Small intestine (tissue), 16 donors: Measurements from ENCODE around the gene CFHR1. TPM values are rescaled to one million over a fixed set of nuclear protein-coding genes. Genes with fewer than 3 reads are reported as not detected.
"Not testable (repeated sequence)": the region's sequence is repeated elsewhere in the genome, so short reads cannot be mapped to it uniquely, and the experiment has no call there.

Source experiments
- DNase-seq, 2 donors: peaks; one replicate each; pipeline versions ENCODE4 v3.0.0 to v3.0.0-alpha.2; 2013
- FAIRE-seq: peaks from 2 replicates; lab custom pipeline; 2012; peaks lifted over from hg19 to GRCh38; lab: Jason Lieb, UNC
- H3K27ac ChIP-seq, 3 donors: one replicate each; pipeline ENCODE4 v1.5.1; 2013; ENCODE audit warnings: low read length in 2 of 3, mild to moderate bottlenecking in 2 of 3, control low read depth in 1 of 3, inconsistent platforms in 1 of 3, low read depth in 1 of 3, moderate library complexity in 1 of 3
- H3K27me3 ChIP-seq, 3 donors: one replicate each; pipeline ENCODE4 v1.6.1; 2013; ENCODE audit warnings: low read length in 3 of 3, inconsistent platforms in 1 of 3; ENCODE audit not compliant: control insufficient read depth in 3 of 3, insufficient read depth in 3 of 3
- H3K36me3 ChIP-seq, 3 donors: one replicate each; pipeline ENCODE4 v1.6.1; 2013; ENCODE audit warnings: low read length in 3 of 3, inconsistent platforms in 1 of 3, low read depth in 1 of 3, mild to moderate bottlenecking in 1 of 3, moderate library complexity in 1 of 3; ENCODE audit not compliant: control insufficient read depth in 3 of 3, insufficient read depth in 2 of 3
- H3K4me1 ChIP-seq, 3 donors: one replicate each; pipeline ENCODE4 v1.6.1; 2013; ENCODE audit warnings: low read length in 2 of 3, inconsistent platforms in 1 of 3, low read depth in 1 of 3, mild to moderate bottlenecking in 1 of 3, moderate library complexity in 1 of 3; ENCODE audit not compliant: control insufficient read depth in 3 of 3, insufficient read depth in 2 of 3
- H3K4me3 ChIP-seq, 3 donors: one replicate each; pipeline ENCODE4 v1.5.1; 2013; ENCODE audit warnings: low read length in 3 of 3, control low read depth in 1 of 3, inconsistent platforms in 1 of 3, low read depth in 1 of 3, mild to moderate bottlenecking in 1 of 3, moderate library complexity in 1 of 3
- H3K9me3 ChIP-seq, 2 donors: one replicate each; pipeline ENCODE4 v1.6.1; 2013; ENCODE audit warnings: low read depth in 1 of 2, low read length in 1 of 2; ENCODE audit not compliant: control insufficient read depth in 2 of 2, insufficient read depth in 1 of 2
- WGBS, 3 donors: extraction: QIAGEN DNeasy Blood & Tissue Kit; methylation state at CpG; one replicate each; pipeline ENCODE4 v1.1.7; 2013; 5-methylcytosine and 5-hydroxymethylcytosine counted together
- long read RNA-seq, 10 donors: transcript quantifications; one replicate each; lab custom pipeline, GENCODE V29; 2026
- polyA plus RNA-seq, 4 donors: library from polyadenylated mRNA; stranded (reverse) in 3 of 4; unstranded in 1 of 4; fragments of 200-250 nt in 3 of 4; fragments of 120-200 nt in 1 of 4; gene quantifications; one replicate each; pipeline versions ENCODE4 v1.2.1 to v1.2.3, GENCODE V29; 2013
- donor health status: healthy with polysubstance abuse.
- donor health status: control.
- donor health status: control.
- donor health status: Bipolar disorder and iron deficiency.
- donor health status: healthy.

The CFHR1 gene
- polyA plus RNA-seq = under 1 TPM in 1 of 4 donors, not detected in 3; 0.04 TPM
- long read RNA-seq, donor 1 = 0 reads
- long read RNA-seq, donor 2 = 0 reads
- long read RNA-seq, donor 3 = 0 reads
- long read RNA-seq, donor 4 = 0 reads
- long read RNA-seq, donor 5 = 0 reads
- long read RNA-seq, donor 6 = 0 reads
- long read RNA-seq, donor 7 = 0 reads
- long read RNA-seq, donor 8 = 0 reads
- long read RNA-seq, donor 9 = 0 reads
- long read RNA-seq, donor 10 = 0 reads

- H3K4me1 ChIP-seq, H3K36me3 ChIP-seq, H3K27ac ChIP-seq, H3K4me3 ChIP-seq, H3K27me3 ChIP-seq, DNase-seq, FAIRE-seq, H3K9me3 ChIP-seq: not testable (repeated sequence)
- WGBS, 3 donors = no CpG with 5 or more reads among the region's 1 CpG
Observed at GRCh38 chr1:196819531-196819930, at the start of gene CFHR1. TSS of gene CFHR1 (plus strand) at chr1:196819731. CDS start at chr1:196819845, 114 bp downstream.

GRCh38 chr1:196769823-196770222 lies 49.7 kb upstream of the CFHR1 start:
- H3K36me3 ChIP-seq, H3K4me3 ChIP-seq, H3K27ac ChIP-seq, H3K4me1 ChIP-seq, H3K27me3 ChIP-seq, H3K9me3 ChIP-seq, FAIRE-seq, DNase-seq: not testable (repeated sequence)
- WGBS, 3 donors = 85 to 93% (median 92%) methylated on average over 4 of the region's 4 CpGs

GRCh38 chr1:196773713-196774112 lies 45.8 kb upstream of the CFHR1 start:
- Histone ChIP-seq H3K27me3 (no peaks in the 10 kb centered on the region), H3K4me1 (no peaks in the 10 kb centered on the region), H3K9me3 (no peaks in the 10 kb centered on the region), H3K27ac (no peak overlapping the region), H3K4me3 (no peak overlapping the region), H3K36me3 (no peaks in the 10 kb centered on the region)
- WGBS, 3 donors = 79 to 94% (median 93%) methylated on average over 1 of the region's 1 CpG
- no peak for FAIRE-seq
- no peak for DNase-seq

- DNase-seq = no peak
- FAIRE-seq = no peak
- Histone ChIP-seq H3K4me1 (no peaks in the 10 kb centered on the region), H3K36me3 (no peaks in the 10 kb centered on the region), H3K9me3 (no peaks in the 10 kb centered on the region), H3K4me3 (no peak overlapping the region), H3K27ac (no peak overlapping the region), H3K27me3 (no peaks in the 10 kb centered on the region)
- WGBS, 3 donors = 35 to 51% (median 39%) methylated on average over 2 of the region's 2 CpGs
Observed at GRCh38 chr1:196774175-196774574, 45.4 kb upstream of the CFHR1 start.

GRCh38 chr1:196774603-196775002 lies 44.9 kb upstream of the CFHR1 start, which contains the start of gene CFHR3:
TSS of gene CFHR3 (plus strand) at chr1:196774840. CDS start at chr1:196774887, 47 bp downstream.
- Histone ChIP-seq H3K9me3 (no peaks in the 10 kb centered on the region), H3K27me3 (no peaks in the 10 kb centered on the region), H3K4me3 (no peak within 1 kb of the TSS), H3K4me1 (no peaks in the 10 kb centered on the region), H3K36me3 (no peaks in the 10 kb centered on the region), H3K27ac (no peak within 1 kb of the TSS)
- FAIRE-seq (no peak), DNase-seq (no peak)

GRCh38 chr1:196777603-196778002 lies 41.9 kb upstream of the CFHR1 start:
- whole genome bisulfite sequencing, 3 donors = 85 to 91% (median 88%) methylated on average over 13 of the region's 13 CpGs
- DNase-seq (no peak), FAIRE-seq (no peak)
- Histone ChIP-seq H3K27me3 (no peaks in the 10 kb centered on the region), H3K4me3 (no peak overlapping the region), H3K27ac (no peak overlapping the region), H3K9me3 (no peaks in the 10 kb centered on the region), H3K36me3 (no peaks in the 10 kb centered on the region), H3K4me1 (no peaks in the 10 kb centered on the region)

- no peaks in the 10 kb centered on the region for H3K4me1 ChIP-seq
- H3K9me3 ChIP-seq = no peaks in the 10 kb centered on the region
- FAIRE-seq = no peak
- no peaks in the 10 kb centered on the region for H3K36me3 ChIP-seq
- no peak overlapping the region for H3K4me3 ChIP-seq
- no peak overlapping the region for H3K27ac ChIP-seq
- DNase-seq = no peak
- no peaks in the 10 kb centered on the region for H3K27me3 ChIP-seq
- WGBS, 3 donors = 90 to 94% (median 91%) methylated on average over 1 of the region's 1 CpG
Observed at GRCh38 chr1:196779093-196779492, 40.4 kb upstream of the CFHR1 start.

GRCh38 chr1:196791252-196791651 lies 28.3 kb upstream of the CFHR1 start:
- not testable (repeated sequence) for H3K36me3 ChIP-seq, H3K9me3 ChIP-seq, FAIRE-seq, DNase-seq, H3K4me3 ChIP-seq, H3K27ac ChIP-seq, H3K4me1 ChIP-seq, H3K27me3 ChIP-seq
- WGBS, 3 donors = 60 to 87% (median 87%) methylated on average over 1 of the region's 1 CpG

GRCh38 chr1:196794103-196794502 lies 25.4 kb upstream of the CFHR1 start:
- H3K27ac ChIP-seq, DNase-seq, H3K9me3 ChIP-seq, H3K27me3 ChIP-seq, H3K36me3 ChIP-seq, FAIRE-seq, H3K4me1 ChIP-seq, H3K4me3 ChIP-seq: not testable (repeated sequence)
- 11 to 40% (median 22%) methylated on average over 4 of the region's 4 CpGs for WGBS, 3 donors
